Pons (tissue), 1 donor: ENCODE measurements around the gene CISH.

Source experiments
- DNase-seq: peaks from one replicate; pipeline ENCODE4 v3.0.0-alpha.2; 2016; ENCODE audit warnings: low spot score

The CISH gene

DNA sequence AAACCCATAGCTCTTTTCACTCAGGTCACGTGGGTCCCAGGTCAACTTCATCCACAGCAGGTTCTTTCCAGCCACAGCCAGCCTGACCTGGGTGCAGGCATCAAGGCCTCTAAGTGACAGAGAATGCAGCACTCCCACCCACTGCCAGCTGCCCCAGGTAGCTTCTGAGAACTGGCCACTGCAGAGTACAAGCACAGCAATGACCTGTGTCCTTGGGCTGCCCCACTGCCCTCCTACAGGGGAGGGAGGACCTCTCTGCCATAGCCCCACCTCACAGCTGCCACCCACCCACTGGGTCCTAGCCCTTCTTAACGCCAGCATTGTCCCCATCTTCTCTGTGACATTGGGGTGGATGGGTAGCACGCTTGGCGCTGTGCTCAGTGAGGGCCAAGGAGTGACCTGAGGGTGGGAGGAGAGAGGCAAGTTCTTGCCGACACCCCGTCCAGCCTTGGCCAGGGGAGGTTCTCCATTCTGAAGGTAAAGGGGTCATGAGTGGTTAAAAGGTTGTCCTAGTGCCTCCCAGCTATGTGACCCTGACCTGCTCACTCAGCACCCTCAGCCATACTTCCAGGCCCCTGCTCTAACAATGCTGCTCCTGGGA is 12.4 kb downstream of the CISH start:
- no peak for DNase-seq

DNA sequence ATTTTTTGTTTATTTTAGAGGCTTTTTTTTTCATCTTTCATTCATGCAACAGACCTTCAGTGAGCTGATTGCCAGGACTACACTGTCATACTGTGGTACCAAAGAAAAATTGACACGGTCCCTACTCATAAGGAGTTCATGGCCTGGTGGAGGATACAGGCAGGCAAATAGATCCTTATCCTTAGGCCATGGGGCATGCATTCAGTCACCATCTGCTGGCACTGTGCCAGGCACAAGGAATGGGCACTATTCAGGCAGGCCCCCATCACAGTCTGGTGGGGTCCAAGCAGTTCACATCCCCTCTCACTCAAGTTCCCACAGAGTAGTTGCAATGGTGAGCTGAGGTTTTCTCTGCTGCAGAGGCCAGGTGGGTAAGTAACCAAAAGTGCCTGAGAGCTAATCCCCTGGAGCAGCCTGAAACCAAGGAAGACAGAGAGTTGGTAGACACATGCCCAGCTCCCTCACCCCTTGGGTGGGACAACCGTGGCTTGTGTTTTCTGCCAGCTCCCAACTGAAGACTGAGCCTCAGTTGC is 17.3 kb downstream of the CISH start:
- DNase-seq = no peak

DNA sequence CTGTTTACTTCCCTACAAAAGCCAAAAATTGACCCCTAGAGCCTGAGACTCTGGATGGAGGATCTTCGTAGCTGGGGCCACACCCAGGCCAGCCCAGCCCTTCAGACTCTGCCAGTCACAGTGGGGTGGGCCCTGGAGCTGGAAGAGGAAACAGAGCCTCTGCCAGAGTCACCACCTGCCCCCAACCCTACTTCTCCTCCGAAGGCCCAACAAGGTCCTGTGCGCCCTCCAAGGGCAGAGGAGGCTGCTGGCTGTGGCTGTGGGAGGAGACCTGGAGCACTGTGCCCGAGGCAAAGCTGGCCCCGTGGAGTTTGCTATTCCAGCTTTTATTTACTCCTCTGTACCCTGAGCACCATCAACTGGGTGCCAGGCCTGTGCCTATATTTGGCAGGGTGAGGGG is 19.0 kb downstream of the CISH start:
- DNase-seq = no peak

DNA sequence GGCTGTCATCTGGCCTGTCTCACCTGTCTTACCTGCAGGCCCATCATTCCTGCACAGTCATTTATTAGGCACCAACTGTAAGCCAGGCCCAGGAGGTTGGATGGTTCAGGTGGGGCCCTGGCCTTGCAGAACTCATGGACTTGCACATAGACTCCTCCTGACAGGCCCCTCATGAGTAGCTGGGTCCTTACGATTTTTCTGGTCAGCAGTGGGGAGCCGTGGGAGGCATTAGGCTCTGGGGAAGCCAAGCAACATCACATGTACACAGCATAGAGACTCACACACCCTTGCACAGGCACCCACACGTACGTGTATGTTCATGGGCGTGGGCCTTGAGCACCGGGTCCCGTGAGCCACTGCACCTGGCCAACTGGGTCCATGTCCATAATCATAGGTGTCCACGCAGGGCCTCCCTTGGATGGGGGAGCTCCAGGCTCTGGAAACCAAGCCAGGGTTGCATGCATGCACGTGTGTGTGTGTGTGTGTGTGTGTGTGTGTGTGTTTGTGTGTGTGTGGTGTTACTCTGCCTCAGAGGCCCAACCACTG is 20.3 kb downstream of the CISH start:
- no peak for DNase-seq

DNA sequence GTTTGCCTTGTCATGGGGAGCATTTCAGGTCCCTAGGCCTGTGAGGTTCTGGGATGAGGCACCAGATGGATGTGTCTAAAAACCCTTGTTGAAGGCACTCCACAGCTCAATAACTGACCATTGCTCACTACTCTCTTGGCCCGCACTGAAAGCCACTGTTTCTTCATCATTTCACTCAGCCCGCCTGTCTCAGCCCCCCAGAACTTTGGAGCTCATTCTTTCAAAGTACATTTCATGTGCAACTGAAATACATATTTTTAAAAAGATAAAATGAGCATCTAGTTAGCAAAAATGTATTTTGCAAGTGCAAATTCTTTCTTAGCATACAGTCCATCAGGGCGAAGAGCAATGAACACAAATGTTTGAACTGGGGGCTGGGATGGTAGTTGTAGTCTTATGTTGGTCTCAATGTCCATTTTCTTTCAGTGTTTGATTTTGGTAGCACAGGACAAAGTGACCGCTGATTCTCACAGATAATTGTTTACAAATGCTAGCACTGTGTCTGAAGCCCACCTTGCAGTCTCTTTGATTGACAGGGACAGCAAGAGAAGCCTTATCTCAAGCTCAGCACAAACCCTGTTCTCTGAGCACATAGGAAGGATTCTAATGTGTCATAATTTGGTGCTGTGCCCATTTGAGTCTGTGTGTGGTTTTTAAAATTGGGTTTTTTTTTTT is 22.7 kb downstream of the CISH start:
- DNase-seq = no peak

DNA sequence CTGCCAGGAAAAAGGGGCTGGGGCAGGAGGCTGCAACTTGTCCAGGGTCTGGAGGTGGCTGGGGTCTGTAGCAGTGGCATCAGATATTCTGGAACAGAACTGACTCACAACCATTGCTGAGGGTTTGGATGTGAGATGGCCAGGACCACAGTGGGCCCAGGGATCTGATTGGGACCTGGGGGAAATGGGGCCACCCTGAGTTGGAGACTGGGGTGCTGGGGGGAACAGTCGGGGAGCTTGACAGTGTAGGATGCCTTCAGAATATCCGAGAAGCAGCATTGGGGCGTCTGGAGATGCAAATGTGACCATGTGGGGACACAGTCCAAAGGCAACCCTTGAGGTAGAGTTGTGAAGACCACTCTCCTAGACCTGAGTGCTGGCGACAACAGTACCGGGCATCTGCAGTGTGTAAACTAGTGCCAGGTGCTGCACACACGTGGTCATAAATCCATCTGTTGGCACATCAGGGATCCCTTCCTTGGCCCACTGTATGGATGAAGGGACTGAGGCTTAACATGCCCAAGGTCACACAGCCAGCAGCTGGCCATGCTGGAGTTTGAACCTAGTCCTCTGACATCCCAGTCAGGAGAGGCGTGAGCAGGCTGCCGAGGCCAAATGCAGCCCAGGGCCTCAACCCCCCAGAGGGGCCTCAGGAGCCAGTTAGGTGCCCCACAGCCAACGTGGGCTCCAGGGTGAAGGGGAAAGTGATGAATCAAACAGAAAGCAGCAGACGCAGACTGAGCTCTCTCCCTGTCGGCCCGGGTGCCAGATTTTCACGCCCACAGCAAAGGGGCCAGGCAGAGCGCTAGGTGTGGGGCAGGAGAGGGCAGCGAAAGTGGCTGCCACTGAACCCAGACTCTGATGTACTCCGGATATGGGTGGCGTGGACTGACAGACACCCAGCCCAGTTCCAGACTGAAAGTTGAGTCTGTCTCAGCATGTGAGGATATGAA is 23.5 kb downstream of the CISH start:
- DNase-seq = no peak

DNA sequence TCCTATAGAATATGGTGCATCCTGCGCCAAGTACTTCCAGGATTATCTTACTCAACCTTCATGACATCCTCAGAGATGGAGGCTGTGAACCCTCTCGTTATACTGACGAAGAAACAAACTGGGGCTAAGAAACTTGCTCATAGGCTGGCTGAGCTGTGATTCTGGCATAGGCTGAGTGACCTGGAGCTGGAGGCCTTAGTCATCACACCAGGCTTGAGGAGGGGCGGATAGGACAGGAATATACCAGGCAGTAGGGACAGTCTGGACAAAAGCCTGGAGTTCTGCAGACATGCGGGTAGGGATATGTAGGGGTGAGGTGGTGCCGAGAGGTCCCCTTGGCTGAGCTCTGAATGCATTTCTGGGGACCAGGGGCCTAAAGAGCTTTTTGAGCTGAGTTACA is 24.2 kb downstream of the CISH start:
- DNase-seq = no peak

DNA sequence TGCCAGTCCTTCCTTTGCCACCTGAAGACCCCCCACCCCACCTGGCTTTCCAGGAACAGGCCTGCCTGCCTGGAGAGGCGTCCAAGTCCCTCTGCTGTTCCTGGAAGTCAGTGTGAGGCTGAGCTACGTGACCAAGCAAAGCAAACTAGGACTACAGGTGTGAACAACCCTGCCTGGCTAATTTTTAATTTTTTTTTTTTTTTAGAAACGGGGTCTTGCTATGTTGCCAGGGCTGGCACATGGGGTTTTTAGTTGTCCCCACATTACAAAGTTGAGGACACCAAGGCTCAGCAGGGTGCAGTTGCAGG is 24.9 kb downstream of the CISH start:
- no peak for DNase-seq

DNA sequence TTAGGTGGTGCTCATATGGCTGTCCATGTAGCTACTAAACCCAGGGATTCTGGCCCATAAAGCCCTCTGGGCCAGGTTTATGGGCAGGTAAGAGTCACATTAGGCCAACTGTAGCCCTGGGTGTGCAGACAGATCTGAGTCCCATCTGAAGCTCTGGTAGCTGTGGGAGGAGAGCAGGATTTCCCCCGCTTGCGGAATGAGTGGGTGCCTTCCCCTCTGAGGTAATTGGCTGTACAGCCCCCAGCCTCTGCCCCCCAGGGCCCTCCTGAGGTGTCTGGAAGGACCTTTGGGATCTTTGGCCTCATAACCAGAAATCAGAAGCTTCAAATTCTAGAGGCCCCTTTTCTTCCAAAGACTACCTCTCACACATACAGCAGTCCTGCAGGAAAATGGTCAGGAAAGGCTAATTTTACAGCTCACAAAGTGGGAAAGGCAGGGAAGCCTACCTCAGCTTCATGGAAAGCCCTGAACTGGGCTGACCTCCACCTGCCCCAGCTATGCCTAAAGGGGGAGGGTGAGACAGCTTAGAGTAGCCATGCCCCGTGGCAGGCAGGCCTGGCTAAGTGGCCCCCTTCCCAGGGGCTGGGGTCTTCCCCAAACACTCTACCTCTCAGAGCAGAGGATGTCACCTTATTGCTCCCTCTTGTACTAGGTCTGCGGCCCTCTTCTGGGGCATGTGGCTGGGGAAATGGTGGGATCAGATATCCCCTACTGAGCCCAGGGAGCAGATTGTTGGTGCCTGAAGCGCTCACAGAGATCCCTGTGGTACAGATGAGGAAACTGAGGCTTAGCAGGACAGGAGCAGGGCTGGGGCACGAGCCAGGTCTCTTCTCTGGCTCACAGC is 25.4 kb downstream of the CISH start:
- DNase-seq = no peak

DNA sequence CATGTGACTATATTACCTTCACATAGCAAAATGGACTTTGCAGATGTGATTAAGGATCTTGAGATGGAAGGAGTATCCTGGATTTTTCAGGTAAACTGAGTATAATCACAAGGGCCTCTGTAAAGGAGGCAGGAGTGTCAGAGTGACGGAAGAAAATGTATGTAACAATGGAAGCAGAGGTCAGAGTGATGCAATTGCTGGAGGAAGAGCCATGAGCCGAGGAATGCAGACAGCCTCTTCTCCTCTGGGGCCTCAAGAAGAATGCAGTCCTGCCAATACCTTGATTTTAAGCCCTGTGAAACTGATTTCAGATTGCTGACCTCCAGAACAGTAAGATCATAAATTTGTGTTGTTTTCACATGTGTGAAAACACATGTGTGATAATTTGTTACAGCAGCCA is 27.2 kb downstream of the CISH start:
- DNase-seq = no peak

DNA sequence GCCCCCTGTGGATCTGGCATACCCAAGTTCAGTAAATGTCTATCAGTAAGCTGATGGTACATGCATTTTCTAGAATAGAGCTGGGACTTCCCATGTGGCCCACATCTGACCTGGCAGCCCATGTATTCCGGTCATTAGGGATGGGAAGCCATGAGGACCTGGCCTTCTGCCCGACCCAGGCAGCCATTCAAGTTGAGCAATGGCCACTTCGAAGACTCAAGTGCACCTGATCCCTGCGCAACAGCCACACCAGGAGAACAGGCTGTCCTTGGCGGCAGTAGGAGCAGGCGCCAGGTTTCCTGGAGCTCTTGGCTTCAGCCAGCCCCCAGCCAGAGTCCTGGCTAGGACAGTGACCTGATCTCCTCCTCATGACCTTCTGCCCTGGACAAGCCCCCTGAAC is 27.7 kb downstream of the CISH start:
- DNase-seq = no peak

DNA sequence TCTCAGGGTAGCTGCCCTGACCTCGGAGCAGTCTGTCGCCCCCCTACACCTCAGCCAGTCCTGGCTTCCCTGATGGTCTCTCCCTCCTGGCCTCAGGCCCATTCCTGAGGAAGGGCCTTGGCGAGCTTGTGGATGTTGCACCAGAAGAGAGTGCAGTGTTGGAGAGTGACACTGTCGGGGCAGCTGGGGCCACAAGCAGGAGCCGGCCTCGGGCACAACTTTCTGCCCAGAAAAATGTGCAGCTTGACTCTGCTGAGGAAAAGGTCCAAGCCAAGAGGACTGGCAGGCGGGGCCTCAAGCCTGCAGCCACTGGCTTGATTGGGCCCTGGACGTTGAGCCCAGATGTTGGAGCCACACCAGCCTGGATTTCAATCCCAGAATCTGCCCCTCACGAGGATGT is 29.5 kb downstream of the CISH start:
- DNase-seq = no peak

DNA sequence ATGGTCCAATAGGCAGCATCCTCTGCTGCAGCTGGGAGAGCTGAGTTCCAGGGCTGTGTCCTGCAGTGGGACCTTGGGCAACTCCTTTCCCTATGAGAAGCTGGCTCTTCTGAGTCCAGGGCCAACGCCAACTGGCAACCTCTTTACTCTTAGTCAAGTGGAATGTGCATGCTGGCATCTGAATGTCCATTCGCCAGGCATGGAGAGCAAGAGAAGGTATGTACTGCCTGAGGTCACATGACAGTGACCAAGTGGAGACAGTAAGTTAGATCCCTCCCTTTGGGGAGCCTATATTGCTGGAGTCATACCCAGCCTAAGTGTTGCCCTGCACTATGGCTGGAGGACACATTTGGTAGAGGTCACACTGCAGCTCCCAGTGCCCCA is 30.1 kb downstream of the CISH start:
- no peak for DNase-seq

DNA sequence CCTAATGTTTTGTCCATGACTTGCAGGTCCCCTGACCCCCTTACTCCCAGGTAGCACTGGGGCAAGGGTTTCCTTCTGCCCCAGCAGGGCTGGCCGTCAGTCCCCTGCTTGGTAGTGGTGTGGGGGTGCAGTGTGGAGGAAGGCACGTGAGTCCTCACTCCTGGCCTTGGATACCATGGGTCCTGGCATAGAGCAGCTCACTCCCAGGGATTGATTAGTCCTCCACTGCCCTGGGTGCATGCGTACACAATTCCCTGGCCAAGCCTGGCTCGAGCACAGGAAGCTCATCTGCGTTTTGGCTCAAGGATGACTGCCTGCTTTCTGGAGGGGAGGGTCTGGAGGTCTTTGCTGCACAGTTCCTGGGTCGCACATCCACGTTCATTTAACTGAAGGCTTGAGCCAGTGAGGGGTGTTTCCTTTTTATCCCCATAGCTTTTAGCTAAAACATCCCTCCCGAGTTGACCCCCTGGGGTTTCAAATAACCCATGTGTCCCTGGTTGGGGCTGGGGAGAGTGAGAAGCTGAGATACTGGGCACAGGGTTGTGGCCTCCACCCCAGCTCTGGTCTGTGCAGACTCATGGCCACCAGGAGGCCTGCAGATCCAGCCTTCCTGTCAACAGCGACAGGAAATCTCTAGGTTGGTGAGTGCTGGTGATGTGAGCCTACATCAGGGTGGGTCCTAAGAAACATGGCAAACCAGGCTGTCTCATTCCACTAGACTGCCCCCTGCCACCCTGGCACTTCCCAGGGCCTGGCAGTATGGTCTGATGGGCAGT is 30.7 kb downstream of the CISH start:
- no peak for DNase-seq

DNA sequence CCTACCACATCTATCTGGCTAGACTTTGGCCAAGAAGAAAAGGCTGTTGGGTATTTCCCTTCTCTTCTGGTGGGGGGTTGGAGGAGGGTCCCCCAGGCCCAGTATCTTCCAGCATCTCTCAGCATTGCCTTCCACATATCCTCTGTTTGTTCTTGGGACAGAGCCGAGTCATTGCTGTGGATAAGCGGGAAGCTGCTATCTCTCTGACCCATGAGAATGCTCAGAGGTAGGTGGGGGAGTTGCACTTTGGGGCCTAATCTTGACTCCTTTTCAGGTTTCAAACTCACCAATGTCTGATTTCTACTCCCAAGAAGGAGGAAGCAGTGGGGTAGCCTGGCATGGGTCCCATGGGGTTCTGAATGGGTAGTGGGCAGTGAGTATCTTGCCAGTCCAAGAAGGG is 34.2 kb downstream of the CISH start:
- DNase-seq = no peak

DNA sequence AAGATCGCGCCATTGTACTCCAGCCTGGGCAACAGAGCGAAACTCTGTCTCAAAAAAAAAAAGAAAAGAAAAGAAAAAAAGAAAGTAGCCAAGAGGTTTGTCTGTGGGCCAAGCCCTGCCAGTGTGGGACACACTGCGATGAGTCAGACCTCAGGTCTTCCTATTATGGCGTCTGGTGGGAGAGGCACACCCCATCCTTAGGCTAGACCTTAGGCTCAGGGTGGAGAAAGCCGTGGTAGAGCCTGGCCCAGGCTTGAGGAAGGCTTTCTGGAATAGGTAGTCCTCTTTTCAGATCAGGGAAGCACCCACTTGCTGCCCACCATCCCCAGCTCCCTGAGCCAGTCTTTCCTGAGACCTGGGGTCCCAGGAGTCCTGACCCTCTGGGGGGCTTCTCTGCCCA is 36.2 kb downstream of the CISH start:
- DNase-seq = no peak

DNA sequence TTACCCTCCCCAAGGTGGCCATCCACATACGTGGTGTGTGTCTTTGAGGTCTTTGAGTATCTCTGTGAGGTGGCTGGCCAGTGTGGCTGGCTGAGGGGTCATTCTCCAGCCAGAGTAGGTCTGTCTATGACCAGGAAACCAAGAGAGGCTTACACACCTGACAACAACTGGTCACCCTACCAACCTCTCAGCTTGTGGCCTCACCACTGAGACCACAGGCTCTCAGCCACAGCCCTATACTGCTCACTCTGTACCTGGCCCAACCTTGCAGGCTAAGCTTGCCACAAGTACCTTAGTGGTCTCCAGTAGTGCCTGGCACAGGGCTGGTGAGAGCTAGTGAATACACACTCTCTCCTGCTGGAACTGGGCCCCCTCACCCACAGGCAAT is 37.1 kb downstream of the CISH start:
- no peak for DNase-seq

DNA sequence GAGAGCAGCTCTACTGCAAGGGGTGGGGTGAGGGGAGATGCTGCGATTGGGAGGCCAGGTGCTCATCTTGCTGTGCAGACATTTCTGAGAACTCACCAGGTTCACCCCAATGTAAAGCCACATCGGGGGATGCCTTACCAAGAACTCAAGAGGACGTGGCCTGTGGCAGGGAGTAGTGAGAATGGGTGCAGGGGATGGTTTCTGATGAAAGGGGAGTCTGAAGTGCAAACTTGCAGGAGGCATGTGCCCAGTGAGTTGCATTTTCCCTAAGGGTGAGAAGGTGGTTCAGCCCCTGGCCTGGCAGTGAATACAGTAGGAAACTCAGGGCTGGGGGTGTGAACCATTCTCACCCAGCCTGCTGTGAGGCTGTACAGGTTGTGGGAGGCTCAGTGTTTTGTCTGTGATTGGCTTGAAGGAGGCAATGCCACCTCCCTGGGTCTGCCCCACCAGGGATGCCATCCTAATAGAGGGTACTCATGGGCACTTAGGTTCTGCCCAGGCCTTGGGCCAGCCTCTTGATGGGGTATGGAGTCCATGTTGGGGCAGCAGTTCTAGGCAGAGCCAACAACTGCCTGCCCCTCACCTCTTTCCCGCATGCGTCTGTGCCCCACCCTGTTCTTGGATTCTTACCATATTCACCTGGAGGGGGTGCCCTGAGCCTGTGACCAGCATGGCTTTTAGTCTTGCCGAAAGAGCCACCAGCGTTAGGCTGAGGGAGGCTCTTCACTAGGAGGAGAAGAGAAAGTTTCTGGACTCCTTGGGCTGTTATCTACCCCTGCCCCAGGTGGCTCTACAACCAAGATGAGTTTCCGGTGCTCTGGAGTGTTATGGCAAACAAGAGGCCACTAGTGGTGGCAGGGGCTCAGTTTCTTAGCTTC is 37.8 kb downstream of the CISH start:
- DNase-seq = no peak

DNA sequence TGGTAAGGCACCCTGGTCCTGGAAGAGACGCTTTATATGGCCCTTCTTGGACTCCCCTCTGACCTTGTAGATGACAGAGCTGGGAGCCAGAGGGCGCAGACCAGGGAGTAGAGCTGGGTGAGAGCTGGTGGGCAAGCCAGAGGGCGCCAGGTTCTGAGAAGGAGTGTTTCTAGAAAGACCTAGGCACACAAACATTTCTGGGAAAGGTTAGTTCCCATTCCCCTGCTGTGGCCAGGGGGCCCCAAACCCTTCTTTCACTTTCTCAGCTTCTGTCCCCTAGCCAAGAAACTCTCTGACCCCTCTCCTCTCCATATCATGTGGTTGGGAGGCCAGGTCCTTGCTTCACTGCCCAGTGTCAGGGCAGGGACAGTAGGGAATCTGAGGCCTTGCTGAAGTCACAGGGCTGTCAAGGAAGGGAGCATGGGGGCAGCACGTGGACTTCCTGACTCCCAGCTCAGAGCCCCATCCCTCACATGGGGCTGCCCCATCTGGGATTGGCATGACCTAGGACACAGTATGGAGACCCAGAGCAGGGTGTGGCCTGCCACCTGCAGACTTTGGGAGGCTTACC is 38.7 kb downstream of the CISH start:
- no peak for DNase-seq

DNA sequence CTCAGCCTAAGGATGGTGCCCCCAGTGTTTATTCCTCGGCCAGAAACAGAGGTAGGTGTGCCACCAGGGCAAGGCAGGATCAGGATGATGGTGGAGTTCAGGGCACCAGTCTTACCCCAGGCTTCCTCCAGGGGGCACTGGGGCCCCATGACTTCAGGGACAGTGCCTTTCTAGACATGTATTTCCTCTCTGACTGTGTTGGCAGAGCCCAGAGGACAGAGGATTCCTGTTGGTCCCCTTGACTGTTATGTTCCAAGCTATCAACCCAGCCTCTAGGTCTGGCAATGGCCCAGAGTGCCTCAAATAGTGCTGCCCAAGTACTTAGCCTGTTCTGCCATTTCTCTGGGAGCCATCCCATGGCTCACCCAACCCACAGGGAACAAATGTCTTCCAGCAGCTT is 39.4 kb downstream of the CISH start:
- DNase-seq = peak; percentile 72
